Stomach (tissue), 4 donors: Measurements from ENCODE around the gene MAIP1.

Experiments used
- CTCF ChIP-seq, 7 experiments: fragments of 450-650 bp in 4 of 7; fragments of 200-600 bp in 3 of 7; sonication (generic) in 3 of 7; IDR thresholded peaks; one replicate each; pipeline ENCODE4 v1.5.1; 2016 to 2019; ENCODE audit warnings: antibody characterized with exemption in 7 of 7, control low read depth in 2 of 7, mild to moderate bottlenecking in 1 of 7
- EP300 ChIP-seq: sonication (generic); formaldehyde crosslinking; IDR thresholded peaks from one replicate; pipeline ENCODE4 v1.6.1; 2017; ENCODE audit warnings: antibody characterized with exemption
- POLR2A ChIP-seq, 4 donors: fragments of 450-650 bp; IDR thresholded peaks; one replicate each; pipeline ENCODE4 v1.6.1; 2016; ENCODE audit warnings: antibody characterized with exemption in 4 of 4, control low read depth in 2 of 4, mild to moderate bottlenecking in 1 of 4, moderate library complexity in 1 of 4
- POLR2AphosphoS5 ChIP-seq, 3 donors: sonication (generic); formaldehyde crosslinking; IDR thresholded peaks; one replicate each; pipeline ENCODE4 v1.6.1; 2016; ENCODE audit warnings: antibody characterized with exemption in 3 of 3

- TF ChIP-seq CTCF (IDR thresholded peaks at IDR 0.05) (no peak), POLR2A (IDR thresholded peaks at IDR 0.05) (no peak), POLR2AphosphoS5 (IDR thresholded peaks at IDR 0.05) (no peak), EP300 (no peak)
Measured at GRCh38 chr2:199928226-199928625, 27.2 kb upstream of the MAIP1 start.
